Type B pancreatic cell (in vitro differentiated cells): ENCODE results near the gene KRTAP5-9. TPM values are rescaled to one million over a fixed set of nuclear protein-coding genes. Genes with fewer than 3 reads are reported as not detected.
A peak's percentile ranks its signal among the peaks of the same experiment; 100 is the strongest.

Source experiments
- DNase-seq: peaks from one replicate; pipeline ENCODE4 v3.0.0; 2021; ENCODE audit warnings: mixed read lengths; ENCODE audit not compliant: unreplicated experiment; ENCODE audit errors: extremely low spot score
- H3K27ac Mint-ChIP-seq: 2 replicates; pipeline ENCODE4 v1.8.0; 2021; ENCODE audit warnings: mild to moderate bottlenecking, mixed read lengths
- H3K27me3 Mint-ChIP-seq: 2 replicates; pipeline ENCODE4 v1.8.0; 2021; ENCODE audit warnings: mixed read lengths
- H3K36me3 Mint-ChIP-seq: 2 replicates; pipeline ENCODE4 v1.8.0; 2021; ENCODE audit warnings: mixed read lengths
- H3K4me1 Mint-ChIP-seq: one replicate; pipeline ENCODE4 v1.8.0; 2021; ENCODE audit warnings: mixed read lengths; ENCODE audit not compliant: unreplicated experiment
- H3K4me3 Mint-ChIP-seq: 2 replicates; pipeline ENCODE4 v1.8.0; 2021; ENCODE audit warnings: mild to moderate bottlenecking, mixed read lengths
- H3K9me3 Mint-ChIP-seq: 2 replicates; pipeline ENCODE4 v1.8.0; 2021; ENCODE audit warnings: mixed read lengths
- CTCF ChIP-seq: fragments of 200-600 bp; sonication (generic); conservative IDR thresholded peaks from 2 replicates; pipeline ENCODE4 v1.5.0; 2021; ENCODE audit warnings: antibody characterized with exemption, mild to moderate bottlenecking
- total RNA-seq: library from RNA; stranded (reverse); gene quantifications from 2 replicates; pipeline ENCODE4 v1.2.1, GENCODE V29; 2021; ENCODE audit warnings: low replicate concordance

KRTAP5-9 gene
- total RNA-seq, 1 donor from 2014 or later, result 0.43 TPM

GRCh38 chr11:71502026-71502425 lies 46.2 kb upstream of the KRTAP5-9 start:
- peaks cover 24% of the 10 kb centered on the region for H3K36me3 Mint-ChIP-seq
- peaks cover 14% of the 10 kb centered on the region for H3K4me1 Mint-ChIP-seq
- H3K9me3 Mint-ChIP-seq, result peaks cover 2% of the 10 kb centered on the region
- TF ChIP-seq CTCF, result no peak
- H3K27ac Mint-ChIP-seq, result no peak overlapping the region
- DNase-seq, result no peak
- no peak overlapping the region for H3K4me3 Mint-ChIP-seq
- no peaks in the 10 kb centered on the region for H3K27me3 Mint-ChIP-seq

GRCh38 chr11:71502871-71503435 lies 45.3 kb upstream of the KRTAP5-9 start:
- H3K4me1 Mint-ChIP-seq, result peaks cover 14% of the 10 kb centered on the region
- peaks cover 20% of the 10 kb centered on the region for H3K36me3 Mint-ChIP-seq
- DNase-seq, result no peak
- TF ChIP-seq CTCF, result no peak
- H3K9me3 Mint-ChIP-seq, result peaks cover 5% of the 10 kb centered on the region
- no peak overlapping the region for H3K27ac Mint-ChIP-seq
- H3K27me3 Mint-ChIP-seq, result no peaks in the 10 kb centered on the region
- H3K4me3 Mint-ChIP-seq, result no peak overlapping the region

GRCh38 chr11:71504531-71504930 lies 43.7 kb upstream of the KRTAP5-9 start:
- Mint-ChIP-seq H3K9me3 (peaks cover 12% of the 10 kb centered on the region), H3K4me1 (peaks cover 14% of the 10 kb centered on the region), H3K27me3 (no peaks in the 10 kb centered on the region), H3K4me3 (peak overlapping the region; percentile 64), H3K36me3 (peaks cover 16% of the 10 kb centered on the region), H3K27ac (peak overlapping the region; percentile 77)
- TF ChIP-seq CTCF, result no peak
- no peak for DNase-seq

- no peak for DNase-seq
- no peak for TF ChIP-seq CTCF
- H3K27me3 Mint-ChIP-seq, result no peaks in the 10 kb centered on the region
- no peak overlapping the region for H3K4me3 Mint-ChIP-seq
- H3K27ac Mint-ChIP-seq, result peak overlapping the region; percentile 77
- H3K4me1 Mint-ChIP-seq, result peaks cover 14% of the 10 kb centered on the region
- H3K9me3 Mint-ChIP-seq, result peaks cover 16% of the 10 kb centered on the region
- H3K36me3 Mint-ChIP-seq, result peaks cover 19% of the 10 kb centered on the region
Measured at GRCh38 chr11:71505001-71505400, 43.2 kb upstream of the KRTAP5-9 start.

- Mint-ChIP-seq H3K36me3 (peaks cover 14% of the 10 kb centered on the region), H3K27me3 (no peaks in the 10 kb centered on the region), H3K9me3 (peaks cover 18% of the 10 kb centered on the region), H3K27ac (peak overlapping the region; percentile 19), H3K4me3 (no peak overlapping the region), H3K4me1 (peaks cover 14% of the 10 kb centered on the region)
- DNase-seq, result no peak
- TF ChIP-seq CTCF, result no peak
Measured at GRCh38 chr11:71505781-71506180, 42.4 kb upstream of the KRTAP5-9 start.

- peaks cover 14% of the 10 kb centered on the region for H3K36me3 Mint-ChIP-seq
- DNase-seq, result no peak
- H3K9me3 Mint-ChIP-seq, result peaks cover 18% of the 10 kb centered on the region
- H3K4me3 Mint-ChIP-seq, result no peak overlapping the region
- H3K27ac Mint-ChIP-seq, result no peak overlapping the region
- H3K4me1 Mint-ChIP-seq, result peaks cover 14% of the 10 kb centered on the region
- TF ChIP-seq CTCF, result no peak
- H3K27me3 Mint-ChIP-seq, result no peaks in the 10 kb centered on the region
Measured at GRCh38 chr11:71507102-71507501, 41.1 kb upstream of the KRTAP5-9 start.
